Fibroblast of the aortic adventitia (primary cell): ENCODE results near the gene JARID2. TPM values are rescaled to one million over a fixed set of nuclear protein-coding genes. Genes with fewer than 3 reads are reported as not detected.

Source experiments
- DNase-seq: peaks from one replicate; pipeline ENCODE4 v3.0.0-alpha.2; 2010; ENCODE audit warnings: low read depth
- H3K4me3 ChIP-seq: 2 replicates; pipeline ENCODE4 v1.5.1; 2011; ENCODE audit warnings: low read depth, mild to moderate bottlenecking, control low read depth, low read length, moderate library complexity
- total RNA-seq: library from RNA; depleted of rRNA; stranded (reverse); fragments of >200 nt; gene quantifications from 2 replicates; pipeline ENCODE4 v1.2.3, GENCODE V29; 2012; ENCODE audit warnings: low replicate concordance
- TF ChIP-seq, protein P1 (sequence below): IDR thresholded peaks from 2 replicates; pipeline ENCODE4 v1.5.1; 2011; ENCODE audit warnings: mild to moderate bottlenecking, low read length, control low read depth, inconsistent platforms; ENCODE audit not compliant: insufficient read depth

JARID2 gene
- total RNA-seq, 1 donor = 8.3 TPM

DNA sequence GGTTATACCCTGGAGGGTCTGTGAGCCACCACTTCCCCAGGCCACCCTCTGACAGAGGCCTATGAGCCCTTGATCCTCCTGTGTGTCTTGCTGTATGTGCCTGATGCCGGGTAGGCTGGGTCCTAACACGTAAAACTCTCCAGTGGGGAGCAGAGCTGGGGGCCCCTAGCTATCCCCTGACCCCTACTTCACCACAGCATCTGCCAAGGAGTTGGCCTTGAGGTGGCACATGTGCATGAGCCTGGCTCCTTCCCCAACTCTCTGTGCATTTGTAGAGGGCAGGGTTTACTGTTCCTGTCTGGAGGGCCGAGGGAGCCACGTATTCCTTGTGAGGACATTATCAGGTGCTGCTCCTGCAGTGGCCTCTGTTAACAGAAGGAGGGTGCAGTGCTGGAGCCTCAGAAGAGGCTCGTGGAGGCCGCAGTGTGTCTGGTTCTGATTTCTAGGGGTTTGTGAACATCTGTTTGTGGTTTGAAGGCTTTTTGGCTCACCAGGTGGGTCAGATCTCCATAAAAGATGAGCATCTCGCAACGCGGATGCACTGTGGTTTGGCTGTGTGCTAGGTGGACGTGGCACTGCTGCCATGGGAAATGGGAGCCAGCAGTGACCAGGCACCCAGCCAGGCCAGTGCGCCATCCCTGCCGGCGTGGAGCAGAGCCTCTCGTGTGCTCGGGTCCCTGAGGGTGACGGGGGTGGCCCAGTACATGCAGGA is 264.8 kb downstream of the JARID2 start:
- TF ChIP-seq, protein P1, sequence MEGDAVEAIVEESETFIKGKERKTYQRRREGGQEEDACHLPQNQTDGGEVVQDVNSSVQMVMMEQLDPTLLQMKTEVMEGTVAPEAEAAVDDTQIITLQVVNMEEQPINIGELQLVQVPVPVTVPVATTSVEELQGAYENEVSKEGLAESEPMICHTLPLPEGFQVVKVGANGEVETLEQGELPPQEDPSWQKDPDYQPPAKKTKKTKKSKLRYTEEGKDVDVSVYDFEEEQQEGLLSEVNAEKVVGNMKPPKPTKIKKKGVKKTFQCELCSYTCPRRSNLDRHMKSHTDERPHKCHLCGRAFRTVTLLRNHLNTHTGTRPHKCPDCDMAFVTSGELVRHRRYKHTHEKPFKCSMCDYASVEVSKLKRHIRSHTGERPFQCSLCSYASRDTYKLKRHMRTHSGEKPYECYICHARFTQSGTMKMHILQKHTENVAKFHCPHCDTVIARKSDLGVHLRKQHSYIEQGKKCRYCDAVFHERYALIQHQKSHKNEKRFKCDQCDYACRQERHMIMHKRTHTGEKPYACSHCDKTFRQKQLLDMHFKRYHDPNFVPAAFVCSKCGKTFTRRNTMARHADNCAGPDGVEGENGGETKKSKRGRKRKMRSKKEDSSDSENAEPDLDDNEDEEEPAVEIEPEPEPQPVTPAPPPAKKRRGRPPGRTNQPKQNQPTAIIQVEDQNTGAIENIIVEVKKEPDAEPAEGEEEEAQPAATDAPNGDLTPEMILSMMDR = no peak
- H3K4me3 ChIP-seq = no peak overlapping the region
- no peak for DNase-seq

DNA sequence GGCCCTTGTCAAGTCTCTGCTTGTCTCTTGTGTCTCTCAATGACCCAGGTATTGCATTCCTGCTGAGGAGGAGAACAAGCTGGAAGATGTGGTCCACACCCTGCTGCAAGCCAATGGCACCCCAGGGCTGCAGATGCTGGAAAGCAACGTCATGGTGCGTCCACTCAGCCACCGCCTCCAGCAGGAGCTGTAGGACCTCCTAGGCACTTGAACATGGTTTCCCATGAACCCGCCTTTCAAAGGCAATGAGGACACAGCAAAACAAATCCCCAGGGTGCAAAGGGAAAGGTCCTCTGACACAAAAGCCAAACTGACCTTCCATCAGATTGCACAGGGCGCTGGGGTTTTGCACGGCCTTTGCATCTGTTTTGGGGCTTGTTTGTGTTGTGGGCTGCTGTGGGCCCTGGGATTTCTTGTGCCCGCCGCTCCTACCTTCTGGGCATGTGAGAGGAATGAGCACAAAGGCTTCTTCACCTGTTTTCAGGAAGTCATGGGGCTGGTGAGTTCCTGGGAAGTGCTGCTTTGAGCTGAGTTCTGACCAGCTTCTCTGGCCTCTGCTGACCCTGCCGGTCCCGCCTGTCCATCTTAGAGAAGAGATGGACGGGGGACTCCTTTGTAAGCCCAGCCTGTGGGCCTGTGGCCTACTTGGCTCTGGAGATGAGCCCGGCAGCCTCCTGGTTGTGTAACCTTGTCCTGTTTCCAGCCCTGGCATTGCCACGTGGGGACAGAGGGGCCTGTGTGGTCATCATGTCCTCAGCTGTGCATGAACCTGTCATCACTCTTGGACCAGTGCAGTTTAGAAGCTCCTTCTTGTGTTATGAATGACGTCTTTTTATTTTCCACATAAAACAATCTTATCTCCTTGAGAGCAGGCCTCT is 265.6 kb downstream of the JARID2 start:
- no peak overlapping the region for H3K4me3 ChIP-seq
- TF ChIP-seq, protein P1 = no peak
- no peak for DNase-seq

- TF ChIP-seq, protein P1 = no peak
- H3K4me3 ChIP-seq = no peak overlapping the region
- DNase-seq = no peak
Measured at GRCh38 chr6:15512126-15512525, 266.3 kb downstream of the JARID2 start.

DNA sequence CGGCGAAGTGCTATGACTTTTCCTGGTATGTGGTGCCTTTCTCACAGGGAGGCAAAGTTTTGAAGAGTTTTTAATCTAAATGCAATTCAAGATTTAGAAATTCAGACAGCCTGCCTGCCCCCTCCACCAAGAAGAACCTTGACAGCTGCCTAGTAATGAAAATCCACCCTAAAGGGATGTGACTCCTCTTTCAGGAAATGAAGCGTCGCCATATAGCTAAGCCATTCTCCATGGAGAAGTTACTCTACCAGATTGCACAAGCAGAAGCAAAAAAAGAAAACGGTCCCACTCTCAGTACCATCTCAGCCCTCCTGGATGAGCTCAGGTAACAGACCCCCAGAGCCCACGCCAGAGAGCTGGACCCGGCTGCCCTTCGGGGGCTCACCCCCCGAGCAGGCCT is 266.9 kb downstream of the JARID2 start:
- no peak overlapping the region for H3K4me3 ChIP-seq
- DNase-seq = no peak
- TF ChIP-seq, protein P1 = no peak

- H3K4me3 ChIP-seq = no peak overlapping the region
- TF ChIP-seq, protein P1 = no peak
- DNase-seq = no peak
Measured at GRCh38 chr6:15513131-15513771, 267.4 kb downstream of the JARID2 start.

- TF ChIP-seq, protein P1 = no peak
- DNase-seq = no peak
- no peak overlapping the region for H3K4me3 ChIP-seq
Measured at GRCh38 chr6:15513801-15514711, 268.2 kb downstream of the JARID2 start.
